DOHH2 (cell line): ENCODE measurements around the gene ABI3BP.

Experiments
- CTCF ChIP-seq: fragments of 200-600 bp; sonication (generic); IDR thresholded peaks from one replicate; pipeline ENCODE4 v1.5.1; 2014; ENCODE audit warnings: antibody characterized with exemption, mild to moderate bottlenecking, low read depth, low read length; ENCODE audit not compliant: poor library complexity, severe bottlenecking
- EZH2phosphoT487 ChIP-seq: fragments of 200-600 bp; sonication (generic); IDR thresholded peaks from 2 replicates; pipeline ENCODE4 v1.6.1; 2017; ENCODE audit warnings: borderline replicate concordance, mild to moderate bottlenecking, antibody characterized with exemption, low read length, moderate library complexity, mixed read lengths

- no peak for TF ChIP-seq CTCF
- TF ChIP-seq EZH2phosphoT487: no peak
Measured at GRCh38 chr3:100725935-100726513, 267.2 kb downstream of the ABI3BP start.
